Parathyroid adenoma (tissue), 2 donors: ENCODE results near the gene PPBP.
"Not testable (repeated sequence)": the region's sequence is repeated elsewhere in the genome, so short reads cannot be mapped to it uniquely, and the experiment has no call there.

Experiments
- H2AFZ ChIP-seq: fragments of 300-600 bp; sonication (generic); one replicate; pipeline ENCODE4 v1.7.0; 2017; ENCODE audit warnings: antibody characterized with exemption, mild to moderate bottlenecking
- H3K27ac ChIP-seq: fragments of 300-600 bp; sonication (generic); one replicate; pipeline ENCODE4 v1.7.0; 2017
- H3K27me3 ChIP-seq: fragments of 300-600 bp; sonication (generic); one replicate; pipeline ENCODE4 v1.7.0; 2017; ENCODE audit warnings: low read length; ENCODE audit not compliant: control insufficient read depth, insufficient read depth
- H3K36me3 ChIP-seq: fragments of 300-600 bp; sonication (generic); one replicate; pipeline ENCODE4 v1.7.0; 2017; ENCODE audit warnings: low read length; ENCODE audit not compliant: control insufficient read depth, insufficient read depth
- H3K4me1 ChIP-seq: fragments of 300-600 bp; sonication (generic); one replicate; pipeline ENCODE4 v1.7.0; 2017; ENCODE audit warnings: control low read depth
- H3K4me2 ChIP-seq: fragments of 300-600 bp; sonication (generic); one replicate; pipeline ENCODE4 v1.7.0; 2017; ENCODE audit warnings: low read length
- H3K4me3 ChIP-seq: fragments of 300-600 bp; sonication (generic); one replicate; pipeline ENCODE4 v1.7.0; 2017; ENCODE audit warnings: low read depth, low read length
- H3K79me2 ChIP-seq: fragments of 300-600 bp; sonication (generic); one replicate; pipeline ENCODE4 v1.7.0; 2017; ENCODE audit warnings: control low read depth
- H3K9ac ChIP-seq: fragments of 300-600 bp; sonication (generic); one replicate; pipeline ENCODE4 v1.7.0; 2017; ENCODE audit warnings: mild to moderate bottlenecking
- H3K9me3 ChIP-seq: fragments of 300-600 bp; sonication (generic); one replicate; pipeline ENCODE4 v1.7.0; 2017; ENCODE audit warnings: low read length; ENCODE audit not compliant: control insufficient read depth
- CTCF ChIP-seq: fragments of 300-600 bp; sonication (generic); IDR thresholded peaks from one replicate; pipeline ENCODE4 v1.7.0; 2017; ENCODE audit warnings: antibody characterized with exemption, mild to moderate bottlenecking
- donor health status: primary hyperparathyroidism.

The PPBP gene

GRCh38 chr4:73964862-73965611, 23.0 kb downstream of the PPBP start:
- TF ChIP-seq CTCF: no peak
- H3K9ac ChIP-seq: no peak overlapping the region
- no peaks in the 10 kb centered on the region for H3K36me3 ChIP-seq
- H3K27me3 ChIP-seq: no peaks in the 10 kb centered on the region
- H3K27ac ChIP-seq: no peak overlapping the region
- H3K79me2 ChIP-seq: no peaks in the 10 kb centered on the region
- H3K4me1 ChIP-seq: no peaks in the 10 kb centered on the region
- no peaks in the 10 kb centered on the region for H3K9me3 ChIP-seq
- H3K4me3 ChIP-seq: no peak overlapping the region
- H3K4me2 ChIP-seq: no peak overlapping the region
- no peak overlapping the region for H2AFZ ChIP-seq

GRCh38 chr4:73962724-73963123, 25.3 kb downstream of the PPBP start:
- Histone ChIP-seq H3K9me3 (no peaks in the 10 kb centered on the region), H3K4me2 (no peak overlapping the region), H3K4me1 (no peaks in the 10 kb centered on the region), H3K4me3 (no peak overlapping the region), H3K27ac (no peak overlapping the region), H3K9ac (no peak overlapping the region), H3K36me3 (no peaks in the 10 kb centered on the region), H3K79me2 (no peaks in the 10 kb centered on the region), H2AFZ (no peak overlapping the region), H3K27me3 (no peaks in the 10 kb centered on the region)
- TF ChIP-seq CTCF: no peak

GRCh38 chr4:73959041-73959440, 28.9 kb downstream of the PPBP start:
- H3K4me3 ChIP-seq, H3K9me3 ChIP-seq, H3K79me2 ChIP-seq, H3K27me3 ChIP-seq, H3K36me3 ChIP-seq, H2AFZ ChIP-seq, H3K4me1 ChIP-seq, H3K27ac ChIP-seq, H3K4me2 ChIP-seq, H3K9ac ChIP-seq: not testable (repeated sequence)

GRCh38 chr4:73952352-73952751, 35.6 kb downstream of the PPBP start:
- H3K27ac ChIP-seq: no peak overlapping the region
- no peak overlapping the region for H2AFZ ChIP-seq
- no peak for TF ChIP-seq CTCF
- no peaks in the 10 kb centered on the region for H3K79me2 ChIP-seq
- no peaks in the 10 kb centered on the region for H3K27me3 ChIP-seq
- no peaks in the 10 kb centered on the region for H3K4me1 ChIP-seq
- no peak overlapping the region for H3K4me2 ChIP-seq
- H3K9me3 ChIP-seq: no peaks in the 10 kb centered on the region
- no peak overlapping the region for H3K4me3 ChIP-seq
- no peak overlapping the region for H3K9ac ChIP-seq
- H3K36me3 ChIP-seq: no peaks in the 10 kb centered on the region

GRCh38 chr4:73950376-73950920, 37.5 kb downstream of the PPBP start:
- not testable (repeated sequence) for H3K27ac ChIP-seq, H3K4me3 ChIP-seq, H3K36me3 ChIP-seq, H3K27me3 ChIP-seq, H3K4me1 ChIP-seq, H3K9me3 ChIP-seq, H3K4me2 ChIP-seq, H3K9ac ChIP-seq, H2AFZ ChIP-seq, H3K79me2 ChIP-seq
